Cardiac muscle cell (in vitro differentiated cells and primary cell): ENCODE measurements around the gene SCAF1. TPM values are rescaled to one million over a fixed set of nuclear protein-coding genes. Genes with fewer than 3 reads are reported as not detected.

Source experiments
- DNase-seq, 2 donors: peaks; one replicate each; pipeline versions ENCODE4 v3.0.0 to v3.0.0-alpha.2; 2010 to 2017; ENCODE audit warnings: low read depth in 1 of 2, low spot score in 1 of 2
- H3K27ac ChIP-seq: fragments of 200-600 bp; sonication (generic); 2 replicates; pipeline ENCODE4 v1.5.1; 2016
- H3K27me3 ChIP-seq: fragments of 200-600 bp; sonication (generic); 2 replicates; pipeline ENCODE4 v1.6.0; 2016; ENCODE audit warnings: control low read depth
- H3K36me3 ChIP-seq: fragments of 200-600 bp; sonication (generic); 2 replicates; pipeline ENCODE4 v1.5.1; 2016; ENCODE audit warnings: control low read depth
- H3K4me1 ChIP-seq: fragments of 200-600 bp; sonication (generic); 2 replicates; pipeline ENCODE4 v1.8.1; 2017; ENCODE audit warnings: low read depth, mild to moderate bottlenecking, mixed run types
- H3K4me3 ChIP-seq: fragments of 200-600 bp; sonication (generic); 2 replicates; pipeline ENCODE4 v1.5.1; 2016; ENCODE audit warnings: mild to moderate bottlenecking
- H3K9me3 ChIP-seq: fragments of 200-600 bp; sonication (generic); 2 replicates; pipeline ENCODE4 v1.5.1; 2017; ENCODE audit warnings: low read depth, mild to moderate bottlenecking, control low read depth
- CTCF ChIP-seq: IDR thresholded peaks from 2 replicates; pipeline ENCODE4 v1.5.1; 2012; ENCODE audit warnings: low read depth, mild to moderate bottlenecking, low read length
- polyA plus RNA-seq: library from polyadenylated mRNA; unstranded; fragments of >200 nt; fragmentation: Nextera tagmentation; extraction: Ambion mirVana; gene quantifications from 2 replicates; pipeline ENCODE4 v1.2.1, GENCODE V29; 2016
- total RNA-seq: library from RNA; depleted of rRNA; stranded (reverse); fragments of >200 nt; gene quantifications from 2 replicates; pipeline ENCODE4 v1.2.3, GENCODE V29; 2016

The SCAF1 gene
- total and polyA plus RNA-seq, 2 experiments from 2014 or later = 16.4 to 71.0 TPM

GRCh38 chr19:49688531-49689132, 46.6 kb downstream of the SCAF1 start:
- H3K4me3 ChIP-seq = no peak overlapping the region
- DNase-seq = no peak
- peaks cover 23% of the 10 kb centered on the region for H3K36me3 ChIP-seq
- no peak for TF ChIP-seq CTCF
- peaks cover 4% of the 10 kb centered on the region for H3K4me1 ChIP-seq
- H3K27me3 ChIP-seq = no peaks in the 10 kb centered on the region
- H3K9me3 ChIP-seq = no peaks in the 10 kb centered on the region
- H3K27ac ChIP-seq = peak overlapping the region; percentile 57

GRCh38 chr19:49689133-49690078, 47.4 kb downstream of the SCAF1 start, which contains the start of gene ADM5:
ADM5 (plus strand) TSS chr19:49689594; CDS start chr19:49689838, 244 bp downstream.
- Histone ChIP-seq H3K36me3 (peaks cover 15% of the 10 kb centered on the region), H3K27me3 (no peaks in the 10 kb centered on the region), H3K27ac (peak within 1 kb of the TSS; percentile 57), H3K4me1 (peaks cover 4% of the 10 kb centered on the region), H3K9me3 (no peaks in the 10 kb centered on the region), H3K4me3 (peak within 1 kb of the TSS; percentile 25)
- TF ChIP-seq CTCF = peak; percentile 71
- peak; percentile 20 to 34 for DNase-seq

- no peak for DNase-seq
- Histone ChIP-seq H3K4me1 (peaks cover 4% of the 10 kb centered on the region), H3K27ac (no peak overlapping the region), H3K9me3 (no peaks in the 10 kb centered on the region), H3K4me3 (peak overlapping the region; percentile 25), H3K36me3 (peaks cover 8% of the 10 kb centered on the region), H3K27me3 (no peaks in the 10 kb centered on the region)
- no peak for TF ChIP-seq CTCF
Measured at GRCh38 chr19:49690079-49690655, 48.2 kb downstream of the SCAF1 start.

- Histone ChIP-seq H3K4me1 (peaks cover 4% of the 10 kb centered on the region), H3K27me3 (no peaks in the 10 kb centered on the region), H3K27ac (peak within 1 kb of the TSS; percentile 41), H3K9me3 (no peaks in the 10 kb centered on the region), H3K4me3 (peak within 1 kb of the TSS; percentile 25), H3K36me3 (peaks cover 5% of the 10 kb centered on the region)
- peak; percentile 83 to 84 for DNase-seq
- TF ChIP-seq CTCF = no peak
Measured at GRCh38 chr19:49690656-49691242, 48.7 kb downstream of the SCAF1 start, which contains the start of gene CPT1C. CPT1C (plus strand) TSS chr19:49691116; CDS start chr19:49692253, 1,137 bp downstream.
